HG03103 (cell line): ENCODE data around the gene MYLK4.

Experiments used
- ATAC-seq: cut with Tn5 transposase; IDR thresholded peaks from one replicate; pipeline ENCODE4 v1.9.1; 2021; ENCODE audit warnings: low read depth; ENCODE audit not compliant: unreplicated experiment

The MYLK4 gene

GRCh38 chr6:2750832-2751231, at the start of gene MYLK4:
Gene MYLK4, minus strand, starts transcription at chr6:2750922. Its CDS starts 1,628 bp downstream, at chr6:2749294.
- no peak for ATAC-seq

- ATAC-seq: no peak
Observed at GRCh38 chr6:2799936-2800527, 49.3 kb upstream of the MYLK4 start.

GRCh38 chr6:2798586-2799134, 47.9 kb upstream of the MYLK4 start:
- no peak for ATAC-seq

GRCh38 chr6:2797564-2798031, 46.9 kb upstream of the MYLK4 start:
- no peak for ATAC-seq

GRCh38 chr6:2796861-2797260, 46.1 kb upstream of the MYLK4 start:
- no peak for ATAC-seq

GRCh38 chr6:2795956-2796355, 45.2 kb upstream of the MYLK4 start:
- ATAC-seq: no peak

GRCh38 chr6:2795162-2795561, 44.4 kb upstream of the MYLK4 start:
- ATAC-seq: no peak

GRCh38 chr6:2794171-2794730, 43.5 kb upstream of the MYLK4 start:
- no peak for ATAC-seq

- no peak for ATAC-seq
Observed at GRCh38 chr6:2793534-2794151, 42.9 kb upstream of the MYLK4 start.

- ATAC-seq: no peak
Observed at GRCh38 chr6:2792330-2793110, 41.8 kb upstream of the MYLK4 start.

- no peak for ATAC-seq
Observed at GRCh38 chr6:2791450-2791974, 40.8 kb upstream of the MYLK4 start.

- no peak for ATAC-seq
Observed at GRCh38 chr6:2790588-2791449, 40.1 kb upstream of the MYLK4 start.

GRCh38 chr6:2786269-2786668, 35.5 kb upstream of the MYLK4 start:
- no peak for ATAC-seq

- ATAC-seq: no peak
Observed at GRCh38 chr6:2784930-2785329, 34.2 kb upstream of the MYLK4 start.

GRCh38 chr6:2784061-2784460, 33.3 kb upstream of the MYLK4 start:
- no peak for ATAC-seq

- no peak for ATAC-seq
Observed at GRCh38 chr6:2783188-2783963, 32.7 kb upstream of the MYLK4 start.

GRCh38 chr6:2782825-2783187, 32.1 kb upstream of the MYLK4 start:
- ATAC-seq: no peak

- no peak for ATAC-seq
Observed at GRCh38 chr6:2782356-2782708, 31.6 kb upstream of the MYLK4 start.

- no peak for ATAC-seq
Observed at GRCh38 chr6:2781685-2782355, 31.1 kb upstream of the MYLK4 start.
